PC-9 (cell line): ENCODE data around the gene ODAD4. TPM values are rescaled to one million over a fixed set of nuclear protein-coding genes. Genes with fewer than 3 reads are reported as not detected.

ENCODE experiments used
- Bru-seq: library from RNA; stranded (reverse); fragments of 400-500 nt; gene quantifications from one replicate; lab custom pipeline; 2021; lab: Mats Ljungman, UMichigan
- BruChase-seq, 2 experiments: library from RNA; stranded (reverse); fragments of 400-500 nt; gene quantifications; one replicate each; lab custom pipeline; 2021; lab: Mats Ljungman, UMichigan
- BruUV-seq: library from RNA; stranded (reverse); fragments of 400-500 nt; replicated peaks from 2 replicates; lab custom pipeline; 2021; lab: Mats Ljungman, UMichigan
- CTCF ChIA-PET: fragments of 300-600 bp; sonication (Branson Sonifier 250); formaldehyde crosslinking; loops from one replicate; lab custom pipeline; 2022; ENCODE audit warnings: antibody characterized with exemption; lab: Charles Lee
- POLR2A ChIA-PET: fragments of 300-600 bp; sonication (Branson Sonifier 250); formaldehyde crosslinking; loops from one replicate; lab custom pipeline; 2022; ENCODE audit warnings: antibody characterized with exemption; ENCODE audit not compliant: unreplicated experiment; lab: Charles Lee
- DNase-seq, 2 experiments: peaks; one replicate each; pipeline versions ENCODE4 v3.0.0 to v3.0.0-alpha.2; 2015 to 2022; ENCODE audit warnings: mixed read lengths in 1 of 2
- H2AFZ ChIP-seq: fragments of 200-600 bp; sonication (generic); 2 replicates; pipeline ENCODE4 v1.8.1; 2017; ENCODE audit warnings: antibody characterized with exemption
- H3F3A ChIP-seq: fragments of 200-600 bp; sonication (generic); 2 replicates; pipeline ENCODE4 v1.8.1; 2017; ENCODE audit warnings: antibody characterized with exemption, mild to moderate bottlenecking, low read depth; ENCODE audit not compliant: insufficient read depth
- H3K27ac ChIP-seq: fragments of 200-600 bp; sonication (generic); 2 replicates; pipeline ENCODE4 v1.6.1; 2016; ENCODE audit warnings: mixed run types
- H3K27me3 ChIP-seq: fragments of 200-600 bp; sonication (generic); 2 replicates; pipeline ENCODE4 v1.6.1; 2016; ENCODE audit warnings: low read depth, mixed run types; ENCODE audit not compliant: insufficient read depth
- H3K36me3 ChIP-seq: fragments of 200-600 bp; sonication (generic); 2 replicates; pipeline ENCODE4 v1.6.1; 2016; ENCODE audit warnings: low read depth, mixed run types
- H3K4me1 ChIP-seq: fragments of 200-600 bp; sonication (generic); replicated peaks from 2 replicates; pipeline ENCODE4 v1.6.1; 2016; ENCODE audit warnings: mixed run types; ENCODE audit not compliant: insufficient read depth
- H3K4me2 ChIP-seq: fragments of 200-600 bp; sonication (generic); 2 replicates; pipeline ENCODE4 v1.6.1; 2017; ENCODE audit warnings: mixed run types
- H3K4me3 ChIP-seq: fragments of 200-600 bp; sonication (generic); 2 replicates; pipeline ENCODE4 v1.6.1; 2016; ENCODE audit warnings: mixed run types
- H3K79me2 ChIP-seq: fragments of 200-600 bp; sonication (generic); 2 replicates; pipeline ENCODE4 v1.6.1; 2017; ENCODE audit warnings: low read depth, mixed run types
- H3K9me2 ChIP-seq: fragments of 200-600 bp; sonication (generic); 2 replicates; pipeline ENCODE4 v1.8.1; 2017; ENCODE audit warnings: mild to moderate bottlenecking; ENCODE audit not compliant: insufficient read depth
- H3K9me3 ChIP-seq: fragments of 200-600 bp; sonication (generic); 2 replicates; pipeline ENCODE4 v1.8.1; 2016; ENCODE audit warnings: low read depth; ENCODE audit not compliant: insufficient read depth
- H4K20me1 ChIP-seq: fragments of 200-600 bp; sonication (generic); 2 replicates; pipeline ENCODE4 v1.8.1; 2017; ENCODE audit not compliant: insufficient read depth
- EZH2 ChIP-seq: fragments of 200-600 bp; sonication (generic); IDR thresholded peaks from 2 replicates; pipeline ENCODE4 v1.8.0; 2017; ENCODE audit warnings: antibody characterized with exemption, low read depth
- intact Hi-C: fragments of 100-400 bp; cut with micrococcal nuclease; formaldehyde crosslinking; loops from one replicate; pipeline ENCODE4 v1.10.0; 2022; ENCODE audit not compliant: unreplicated experiment
- long read RNA-seq: library from polyadenylated mRNA; stranded (forward); transcript quantifications from one replicate; pipeline ENCODE4 v2.0.0, GENCODE V29; 2022
- total RNA-seq: library from RNA; stranded (reverse); gene quantifications from 2 replicates; pipeline ENCODE4 v1.2.3, GENCODE V29; 2021
- TF ChIP-seq, protein P1 (sequence below): fragments of 200-600 bp; sonication (generic); conservative IDR thresholded peaks from 2 replicates; pipeline ENCODE4 v1.6.1; 2017; ENCODE audit warnings: mixed run types, antibody characterized with exemption, mild to moderate bottlenecking, moderate library complexity

Gene ODAD4, protein sequence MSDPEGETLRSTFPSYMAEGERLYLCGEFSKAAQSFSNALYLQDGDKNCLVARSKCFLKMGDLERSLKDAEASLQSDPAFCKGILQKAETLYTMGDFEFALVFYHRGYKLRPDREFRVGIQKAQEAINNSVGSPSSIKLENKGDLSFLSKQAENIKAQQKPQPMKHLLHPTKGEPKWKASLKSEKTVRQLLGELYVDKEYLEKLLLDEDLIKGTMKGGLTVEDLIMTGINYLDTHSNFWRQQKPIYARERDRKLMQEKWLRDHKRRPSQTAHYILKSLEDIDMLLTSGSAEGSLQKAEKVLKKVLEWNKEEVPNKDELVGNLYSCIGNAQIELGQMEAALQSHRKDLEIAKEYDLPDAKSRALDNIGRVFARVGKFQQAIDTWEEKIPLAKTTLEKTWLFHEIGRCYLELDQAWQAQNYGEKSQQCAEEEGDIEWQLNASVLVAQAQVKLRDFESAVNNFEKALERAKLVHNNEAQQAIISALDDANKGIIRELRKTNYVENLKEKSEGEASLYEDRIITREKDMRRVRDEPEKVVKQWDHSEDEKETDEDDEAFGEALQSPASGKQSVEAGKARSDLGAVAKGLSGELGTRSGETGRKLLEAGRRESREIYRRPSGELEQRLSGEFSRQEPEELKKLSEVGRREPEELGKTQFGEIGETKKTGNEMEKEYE
- total RNA-seq (3.0 and 4.0 TPM in 2 replicates), Bru-seq, nascent RNA (percentile 41 among the genes with signal in this experiment), BruChase-seq, experiment 1, labeled RNA remaining after a 2-hour chase (percentile 36 among the genes with signal in this experiment), BruChase-seq, experiment 2, labeled RNA remaining after a 6-hour chase (percentile 31 among the genes with signal in this experiment)
- long read RNA-seq, partial matches to known transcripts: 2 of 5 reads
- long read RNA-seq, other reads (novel, unspliced or antisense): 0 of 5 reads

DNA sequence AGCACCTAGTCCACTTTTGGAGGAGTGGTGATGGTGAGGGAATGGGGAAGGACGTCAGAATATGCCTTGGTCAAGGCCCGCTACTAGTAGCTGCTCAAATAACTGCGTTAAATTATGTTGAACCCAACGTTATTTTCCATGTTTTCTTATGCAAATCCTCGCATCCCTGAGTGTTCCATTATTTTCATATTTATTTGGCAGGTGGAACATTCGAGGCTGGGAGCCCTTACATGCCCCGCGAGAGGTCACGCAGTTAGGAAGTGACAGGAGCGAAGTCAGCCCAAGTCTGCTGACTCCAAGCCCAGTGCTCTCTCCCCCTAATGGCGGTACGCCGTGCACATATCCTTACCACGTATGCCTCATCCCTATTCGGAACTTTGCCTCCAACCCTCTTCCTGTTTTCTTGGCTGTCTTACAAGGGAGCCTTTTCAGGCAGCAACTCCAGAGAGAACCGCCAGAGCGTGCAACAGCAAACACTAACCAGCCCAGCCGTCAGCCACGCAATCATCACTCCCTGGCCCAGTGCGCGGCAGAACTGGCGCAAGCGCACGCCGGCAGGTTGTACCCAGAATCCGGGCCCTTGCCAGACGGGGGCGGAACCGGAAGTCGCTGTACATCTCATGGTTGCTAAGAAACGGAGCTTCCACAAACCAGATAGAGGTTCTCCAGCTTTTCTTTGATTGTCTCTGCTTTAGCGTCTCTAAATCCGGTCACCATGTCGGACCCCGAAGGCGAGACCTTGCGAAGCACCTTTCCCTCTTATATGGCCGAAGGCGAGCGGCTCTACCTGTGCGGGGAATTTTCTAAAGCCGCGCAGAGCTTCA, at the start of gene ODAD4:
TSS of gene ODAD4 (plus strand) at position 609 of the 824 bp plus-strand sequence. CDS start at position 716, 107 bp downstream.
- Histone ChIP-seq H3K4me1 (peaks cover 27% of the 10 kb centered on the region), H4K20me1 (no peaks in the 10 kb centered on the region), H3K36me3 (no peaks in the 10 kb centered on the region), H3K9me3 (no peaks in the 10 kb centered on the region), H3K79me2 (no peaks in the 10 kb centered on the region), H3K4me3 (peak within 1 kb of the TSS; percentile 63), H3K27ac (peak within 1 kb of the TSS; percentile 44), H2AFZ (peak within 1 kb of the TSS; percentile 88), H3K4me2 (peak within 1 kb of the TSS; percentile 87), H3K27me3 (no peaks in the 10 kb centered on the region), H3F3A (peaks cover 9% of the 10 kb centered on the region; the same call in 1 of the 2 replicates), H3K9me2 (no peaks in the 10 kb centered on the region)
- BruUV-seq: TSS peak; percentile 95
- ChIA-PET POLR2A (interaction anchor here (0.6 to 1.1 kb wide), 5 partner anchors 11 to 689 kb away, joined by 4 to 19 read pairs (median 5); partner anchors contain the start of gene ACLY), CTCF (interaction anchor here (0.5 to 1.1 kb wide), 5 partner anchors 11 to 191 kb away, joined by 4 to 7 read pairs (median 6); partner anchors contain the start of genes ACLY and KAT2A)
- TF ChIP-seq, protein P1, sequence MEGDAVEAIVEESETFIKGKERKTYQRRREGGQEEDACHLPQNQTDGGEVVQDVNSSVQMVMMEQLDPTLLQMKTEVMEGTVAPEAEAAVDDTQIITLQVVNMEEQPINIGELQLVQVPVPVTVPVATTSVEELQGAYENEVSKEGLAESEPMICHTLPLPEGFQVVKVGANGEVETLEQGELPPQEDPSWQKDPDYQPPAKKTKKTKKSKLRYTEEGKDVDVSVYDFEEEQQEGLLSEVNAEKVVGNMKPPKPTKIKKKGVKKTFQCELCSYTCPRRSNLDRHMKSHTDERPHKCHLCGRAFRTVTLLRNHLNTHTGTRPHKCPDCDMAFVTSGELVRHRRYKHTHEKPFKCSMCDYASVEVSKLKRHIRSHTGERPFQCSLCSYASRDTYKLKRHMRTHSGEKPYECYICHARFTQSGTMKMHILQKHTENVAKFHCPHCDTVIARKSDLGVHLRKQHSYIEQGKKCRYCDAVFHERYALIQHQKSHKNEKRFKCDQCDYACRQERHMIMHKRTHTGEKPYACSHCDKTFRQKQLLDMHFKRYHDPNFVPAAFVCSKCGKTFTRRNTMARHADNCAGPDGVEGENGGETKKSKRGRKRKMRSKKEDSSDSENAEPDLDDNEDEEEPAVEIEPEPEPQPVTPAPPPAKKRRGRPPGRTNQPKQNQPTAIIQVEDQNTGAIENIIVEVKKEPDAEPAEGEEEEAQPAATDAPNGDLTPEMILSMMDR: no peak; the same call in 1 of the 2 replicates
- TF ChIP-seq EZH2: no peak
- DNase-seq: peak; percentile 90 to 93
- intact Hi-C loops: no loop called here

DNA sequence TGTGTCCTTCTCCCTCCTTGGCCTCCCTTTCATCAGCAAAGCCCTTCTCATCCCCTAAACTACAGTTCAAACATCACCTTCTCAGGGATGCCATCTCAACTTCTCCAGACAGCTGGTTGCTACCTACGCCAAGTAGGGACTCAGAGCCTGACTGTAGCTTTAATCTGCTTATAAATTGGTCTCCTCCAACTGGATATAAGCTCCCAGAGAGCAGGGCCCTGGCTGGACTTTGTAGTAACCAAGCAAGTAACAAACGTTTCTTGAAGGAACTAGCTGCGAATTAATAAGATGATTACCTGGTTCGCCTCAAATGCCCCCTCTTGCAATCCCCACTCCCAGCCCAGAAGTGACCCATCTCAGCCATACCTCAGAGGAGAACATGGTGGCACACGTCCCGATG, 47.7 kb upstream of the ODAD4 start:
- Histone ChIP-seq H3K27ac (no peak overlapping the region), H3K27me3 (no peaks in the 10 kb centered on the region), H3K79me2 (no peaks in the 10 kb centered on the region), H3K9me2 (no peaks in the 10 kb centered on the region), H3K4me2 (no peak overlapping the region), H3K4me3 (no peak overlapping the region), H2AFZ (no peak overlapping the region), H3F3A (peaks cover 30% of the 10 kb centered on the region; the same call in 1 of the 2 replicates), H3K4me1 (no peaks in the 10 kb centered on the region), H4K20me1 (peaks cover 6% of the 10 kb centered on the region; the same call in 1 of the 2 replicates), H3K9me3 (no peaks in the 10 kb centered on the region), H3K36me3 (peaks cover 24% of the 10 kb centered on the region)
- no peak for TF ChIP-seq EZH2
- TF ChIP-seq, protein P1: no peak
- CTCF ChIA-PET: no interaction called here
- BruUV-seq: no TSS peak
- POLR2A ChIA-PET: no interaction called here
- no peak for DNase-seq
- intact Hi-C loops: no loop called here
